ENCODE results near the gene SCAF11.

GRCh38 chr12:45893240-45893639 lies 97.1 kb downstream of the SCAF11 start:
- TF ChIP-seq CTCF (conservative IDR thresholded peaks at IDR 0.05; ENCODE audit: low read depth in 2 of 2) (peak; percentile 63 to 66), CREB1 (CRISPR knock-in tag; IDR thresholded peaks at IDR 0.05; ENCODE audit: low read depth) (no peak), ETS1 (IDR thresholded peaks at IDR 0.05) (no peak), POLR2AphosphoS5 (IDR thresholded peaks at IDR 0.05; ENCODE audit: low read depth) (no peak), ZNF462 (CRISPR knock-in tag; IDR thresholded peaks at IDR 0.05) (no peak)
